ENCODE data around the gene KCTD12.

GRCh38 chr13:76832258-76832988 lies 53.8 kb downstream of the KCTD12 start:
- TF ChIP-seq CTCF (IDR thresholded peaks at IDR 0.05; ENCODE audit: insufficient read depth, low read length, poor library complexity, severe bottlenecking) (no peak), EZH2phosphoT487 (conservative IDR thresholded peaks at IDR 0.05; ENCODE audit: low read length) (no peak)

Data from SU-DHL-6 (cell line).